Liver (tissue), 9 donors: ENCODE data around the gene PEX14. TPM values are rescaled to one million over a fixed set of nuclear protein-coding genes. Genes with fewer than 3 reads are reported as not detected.

ENCODE experiments used
- DNase-seq: peaks from one replicate; pipeline ENCODE4 v3.0.0-alpha.2; 2017; ENCODE audit warnings: low spot score
- H3K27ac ChIP-seq, 2 donors: one replicate each; pipeline ENCODE4 v1.7.0; 2013; ENCODE audit warnings: inconsistent platforms in 2 of 2, low read length in 2 of 2, control low read depth in 1 of 2, low read depth in 1 of 2, mild to moderate bottlenecking in 1 of 2
- H3K27me3 ChIP-seq, 4 donors: one replicate each; pipeline versions ENCODE4 v1.6.1 to v1.7.0; 2013; ENCODE audit warnings: low read length in 3 of 4, inconsistent platforms in 1 of 4, mild to moderate bottlenecking in 1 of 4, moderate library complexity in 1 of 4; ENCODE audit not compliant: control insufficient read depth in 4 of 4, insufficient read depth in 4 of 4
- H3K36me3 ChIP-seq, 4 donors: one replicate each; pipeline versions ENCODE4 v1.6.1 to v1.7.0; 2013; ENCODE audit warnings: low read length in 3 of 4, mild to moderate bottlenecking in 3 of 4, low read depth in 1 of 4, moderate library complexity in 1 of 4; ENCODE audit not compliant: control insufficient read depth in 4 of 4, insufficient read depth in 3 of 4
- H3K4me1 ChIP-seq, 4 donors: one replicate each; pipeline versions ENCODE4 v1.6.1 to v1.7.0; 2013; ENCODE audit warnings: low read length in 3 of 4, mild to moderate bottlenecking in 3 of 4, moderate library complexity in 1 of 4; ENCODE audit not compliant: control insufficient read depth in 4 of 4, insufficient read depth in 4 of 4
- H3K4me3 ChIP-seq, 3 donors: one replicate each; pipeline versions ENCODE4 v1.6.1 to v1.7.0; 2013; ENCODE audit warnings: low read length in 3 of 3, control low read depth in 1 of 3, low read depth in 1 of 3, mild to moderate bottlenecking in 1 of 3
- H3K9ac ChIP-seq, 2 donors: one replicate each; pipeline ENCODE4 v1.7.0; 2013; ENCODE audit warnings: low read length in 2 of 2, mild to moderate bottlenecking in 2 of 2, moderate library complexity in 2 of 2, control low read depth in 1 of 2, low read depth in 1 of 2
- H3K9me3 ChIP-seq, 4 donors: one replicate each; pipeline versions ENCODE4 v1.6.1 to v1.7.0; 2013; ENCODE audit warnings: low read length in 3 of 4; ENCODE audit not compliant: control insufficient read depth in 4 of 4
- CTCF ChIP-seq: fragments of 150-350 bp; IDR thresholded peaks from 2 replicates; pipeline ENCODE4 v1.5.1; 2017; ENCODE audit warnings: improper control_type of control experiment, low read depth, low read length; ENCODE audit not compliant: missing input control
- EGR1 ChIP-seq, 2 donors: IDR thresholded peaks; 2 replicates each; pipeline ENCODE4 v1.6.1; 2016 to 2018; ENCODE audit warnings: antibody characterized with exemption in 2 of 2, low read depth in 2 of 2
- FOXA1 ChIP-seq: IDR thresholded peaks from 2 replicates; pipeline ENCODE4 v1.6.1; 2016; ENCODE audit warnings: antibody characterized with exemption
- FOXA2 ChIP-seq: IDR thresholded peaks from 2 replicates; pipeline ENCODE4 v1.6.1; 2016; ENCODE audit warnings: antibody characterized with exemption
- GABPA ChIP-seq, 2 donors: IDR thresholded peaks in 1 of 2; conservative IDR thresholded peaks in 1 of 2; 2 replicates each; pipeline ENCODE4 v1.6.1; 2016; ENCODE audit warnings: antibody characterized with exemption in 2 of 2, mild to moderate bottlenecking in 1 of 2, moderate library complexity in 1 of 2
- HNF4A ChIP-seq, 2 donors: conservative IDR thresholded peaks; 2 replicates each; pipeline ENCODE4 v1.6.1; 2016; ENCODE audit warnings: antibody characterized with exemption in 2 of 2, mild to moderate bottlenecking in 2 of 2
- HNF4G ChIP-seq: IDR thresholded peaks from 2 replicates; pipeline ENCODE4 v1.6.1; 2016; ENCODE audit warnings: antibody characterized with exemption
- JUND ChIP-seq, 2 donors: IDR thresholded peaks; 2 replicates each; pipeline ENCODE4 v1.6.1; 2016; ENCODE audit warnings: antibody characterized with exemption in 2 of 2
- NR2F2 ChIP-seq: IDR thresholded peaks from 2 replicates; pipeline ENCODE4 v1.6.1; 2016; ENCODE audit warnings: antibody characterized with exemption
- RAD21 ChIP-seq, 2 donors: IDR thresholded peaks; 2 replicates each; pipeline ENCODE4 v1.6.1; 2016; ENCODE audit warnings: antibody characterized with exemption in 2 of 2, mild to moderate bottlenecking in 2 of 2
- REST ChIP-seq: IDR thresholded peaks from 2 replicates; pipeline ENCODE4 v1.6.1; 2016; ENCODE audit warnings: antibody characterized with exemption, mild to moderate bottlenecking
- RXRA ChIP-seq, 2 donors: IDR thresholded peaks; 2 replicates each; pipeline ENCODE4 v1.6.1; 2017 to 2018; ENCODE audit warnings: antibody characterized with exemption in 2 of 2, mild to moderate bottlenecking in 1 of 2
- SP1 ChIP-seq: IDR thresholded peaks from 2 replicates; pipeline ENCODE4 v1.6.1; 2018; ENCODE audit warnings: antibody characterized with exemption, mild to moderate bottlenecking
- TAF1 ChIP-seq: conservative IDR thresholded peaks from 2 replicates; pipeline ENCODE4 v1.6.1; 2016; ENCODE audit warnings: antibody characterized with exemption, mild to moderate bottlenecking
- YY1 ChIP-seq: IDR thresholded peaks from 2 replicates; pipeline ENCODE4 v1.6.1; 2016; ENCODE audit warnings: antibody characterized with exemption, mild to moderate bottlenecking
- WGBS: extraction: QIAGEN DNeasy Blood & Tissue Kit; methylation state at CpG from one replicate; pipeline ENCODE4 v1.1.7; 2013; 5-methylcytosine and 5-hydroxymethylcytosine counted together
- polyA plus RNA-seq, 2 donors: library from polyadenylated mRNA; stranded (reverse) in 1 of 2; unstranded in 1 of 2; fragments of 200-250 nt in 1 of 2; fragments of >200 nt in 1 of 2; fragmentation: Nextera tagmentation in 1 of 2; extraction: Ambion mirVana in 1 of 2; gene quantifications; one replicate each; pipeline versions ENCODE4 v1.2.1 to v1.2.3, GENCODE V29; 2013 to 2015
- total RNA-seq, 2 donors: library from RNA; depleted of rRNA; stranded (reverse); fragments of >200 nt; gene quantifications; one replicate each; pipeline ENCODE4 v1.2.3, GENCODE V29; 2014
- TF ChIP-seq, protein P1 (sequence below): IDR thresholded peaks from 2 replicates; pipeline ENCODE4 v1.6.1; 2016; ENCODE audit warnings: antibody characterized with exemption
- TF ChIP-seq, protein P2 (sequence below): IDR thresholded peaks from 2 replicates; pipeline ENCODE4 v1.6.1; 2016; ENCODE audit warnings: antibody characterized with exemption
- TF ChIP-seq, protein P3 (sequence below): IDR thresholded peaks from 2 replicates; pipeline ENCODE4 v1.6.1; 2016; ENCODE audit warnings: antibody characterized with exemption
- donor health status: healthy.
- donor health status: healthy.
- donor health status: healthy.
- donor health status: healthy.
- donor health status: healthy.

The PEX14 gene
- total and polyA plus RNA-seq, 4 donors: 7.1 to 16.1 (median 11.7) TPM

DNA sequence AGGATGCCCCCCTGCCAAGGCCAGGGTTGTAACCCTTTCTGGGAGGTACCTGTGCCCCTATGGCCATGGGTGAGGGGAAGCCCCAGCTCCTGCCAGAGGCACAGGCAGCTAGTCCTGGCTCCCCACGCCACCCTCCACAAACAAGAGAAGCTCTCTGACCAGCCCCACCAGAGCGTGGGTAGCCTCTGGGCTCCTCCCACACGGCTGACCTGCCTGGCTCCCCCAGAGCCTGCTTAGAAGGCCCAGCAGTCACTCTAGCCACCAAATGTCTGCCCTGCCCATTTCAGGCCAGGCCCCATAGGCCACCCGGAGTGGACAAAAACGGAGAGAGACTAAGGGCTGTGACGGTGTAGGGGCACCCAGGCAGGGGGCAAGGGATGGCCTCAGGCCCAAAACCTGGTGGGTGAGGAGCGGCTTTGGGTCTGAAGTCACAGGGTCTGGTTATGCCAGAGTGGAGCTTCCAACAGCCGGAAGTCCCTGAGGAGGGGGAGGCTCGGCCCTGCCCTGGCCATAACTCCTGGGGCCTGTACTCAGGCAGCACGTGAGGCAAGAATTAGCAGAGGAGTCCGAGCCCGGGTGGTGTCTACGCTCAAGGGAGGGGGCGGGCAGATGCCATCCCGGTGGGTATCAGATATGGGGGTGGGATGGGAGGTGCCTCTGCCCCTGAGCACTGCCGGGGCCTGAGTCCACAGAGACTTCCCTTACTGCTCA lies 166.2 kb downstream of the PEX14 start (continued):
- TF ChIP-seq CTCF: no peak
- no peak for TF ChIP-seq NR2F2
- TF ChIP-seq TAF1: no peak
- no peak for TF ChIP-seq SP1
- no peak for TF ChIP-seq GABPA (IDR thresholded peaks at IDR 0.05 in 1 of 2, conservative IDR thresholded peaks at IDR 0.05 in 1 of 2)
- no peak for TF ChIP-seq EGR1 (IDR thresholded peaks at IDR 0.05; ENCODE audit: low read depth in 2 of 2)
- TF ChIP-seq, protein P1, sequence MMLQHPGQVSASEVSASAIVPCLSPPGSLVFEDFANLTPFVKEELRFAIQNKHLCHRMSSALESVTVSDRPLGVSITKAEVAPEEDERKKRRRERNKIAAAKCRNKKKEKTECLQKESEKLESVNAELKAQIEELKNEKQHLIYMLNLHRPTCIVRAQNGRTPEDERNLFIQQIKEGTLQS: no peak
- no peak for TF ChIP-seq YY1
- no peak for TF ChIP-seq FOXA1
- TF ChIP-seq FOXA2: no peak
- TF ChIP-seq, protein P2, sequence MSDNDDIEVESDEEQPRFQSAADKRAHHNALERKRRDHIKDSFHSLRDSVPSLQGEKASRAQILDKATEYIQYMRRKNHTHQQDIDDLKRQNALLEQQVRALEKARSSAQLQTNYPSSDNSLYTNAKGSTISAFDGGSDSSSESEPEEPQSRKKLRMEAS: no peak
- TF ChIP-seq RXRA (IDR thresholded peaks at IDR 0.05): no peak
- no peak for TF ChIP-seq HNF4G

GRCh38 chr1:10641976-10642375 lies 167.2 kb downstream of the PEX14 start:
- Histone ChIP-seq H3K36me3 (peaks cover 0 to 18% (median 4%) of the 10 kb centered on the region in 4 donors), H3K27ac (no peak overlapping the region), H3K4me3 (no peak overlapping the region), H3K27me3 (no peaks in the 10 kb centered on the region), H3K4me1 (peaks cover 0 to 2% (median 0%) of the 10 kb centered on the region in 4 donors), H3K9me3 (no peaks in the 10 kb centered on the region), H3K9ac (no peak overlapping the region)
- 91% methylated on average over 24 of the region's 24 CpGs for WGBS
- no peak for TF ChIP-seq NR2F2
- no peak for TF ChIP-seq HNF4A (conservative IDR thresholded peaks at IDR 0.05)
- TF ChIP-seq, protein P3, sequence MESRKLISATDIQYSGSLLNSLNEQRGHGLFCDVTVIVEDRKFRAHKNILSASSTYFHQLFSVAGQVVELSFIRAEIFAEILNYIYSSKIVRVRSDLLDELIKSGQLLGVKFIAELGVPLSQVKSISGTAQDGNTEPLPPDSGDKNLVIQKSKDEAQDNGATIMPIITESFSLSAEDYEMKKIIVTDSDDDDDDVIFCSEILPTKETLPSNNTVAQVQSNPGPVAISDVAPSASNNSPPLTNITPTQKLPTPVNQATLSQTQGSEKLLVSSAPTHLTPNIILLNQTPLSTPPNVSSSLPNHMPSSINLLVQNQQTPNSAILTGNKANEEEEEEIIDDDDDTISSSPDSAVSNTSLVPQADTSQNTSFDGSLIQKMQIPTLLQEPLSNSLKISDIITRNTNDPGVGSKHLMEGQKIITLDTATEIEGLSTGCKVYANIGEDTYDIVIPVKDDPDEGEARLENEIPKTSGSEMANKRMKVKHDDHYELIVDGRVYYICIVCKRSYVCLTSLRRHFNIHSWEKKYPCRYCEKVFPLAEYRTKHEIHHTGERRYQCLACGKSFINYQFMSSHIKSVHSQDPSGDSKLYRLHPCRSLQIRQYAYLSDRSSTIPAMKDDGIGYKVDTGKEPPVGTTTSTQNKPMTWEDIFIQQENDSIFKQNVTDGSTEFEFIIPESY: no peak
- TF ChIP-seq RXRA (IDR thresholded peaks at IDR 0.05): no peak
- no peak for TF ChIP-seq REST
- TF ChIP-seq RAD21 (IDR thresholded peaks at IDR 0.05): no peak
- TF ChIP-seq FOXA1: no peak
- TF ChIP-seq GABPA (IDR thresholded peaks at IDR 0.05 in 1 of 2, conservative IDR thresholded peaks at IDR 0.05 in 1 of 2): no peak
- TF ChIP-seq, protein P2: no peak
- TF ChIP-seq FOXA2: no peak
- no peak for TF ChIP-seq CTCF
- no peak for TF ChIP-seq SP1
- no peak for TF ChIP-seq JUND (IDR thresholded peaks at IDR 0.05)
- TF ChIP-seq HNF4G: no peak
- TF ChIP-seq, protein P1: no peak
- no peak for TF ChIP-seq TAF1
- no peak for TF ChIP-seq EGR1 (IDR thresholded peaks at IDR 0.05; ENCODE audit: low read depth in 2 of 2)
- TF ChIP-seq YY1: no peak
- DNase-seq: no peak
